GM21423 (cell line): ENCODE data around the gene ZNF423.

Experiments
- ATAC-seq: cut with Tn5 transposase; IDR thresholded peaks from one replicate; pipeline ENCODE4 v1.9.1; 2021; ENCODE audit warnings: mild to moderate bottlenecking, moderate library complexity; ENCODE audit not compliant: unreplicated experiment

The ZNF423 gene

DNA sequence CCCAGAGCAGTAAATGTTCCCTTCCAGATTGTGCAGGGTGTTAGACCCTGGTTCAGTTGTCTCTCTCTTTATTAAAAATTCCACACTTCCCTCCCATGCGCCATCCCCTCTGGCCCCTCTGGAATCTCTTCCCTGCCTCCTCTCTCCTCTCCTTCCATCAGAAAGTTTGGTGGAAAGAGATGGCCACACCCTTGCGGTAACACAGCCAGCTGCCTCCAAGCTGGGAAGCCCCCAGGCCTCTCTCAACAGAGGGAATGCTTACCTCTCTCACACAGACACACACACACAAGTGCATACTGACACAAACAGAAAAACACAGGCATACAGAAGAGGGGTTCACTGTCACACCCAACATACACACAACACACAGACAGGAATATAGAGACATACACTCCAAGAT, 261.8 kb downstream of the ZNF423 start:
- ATAC-seq: no peak

DNA sequence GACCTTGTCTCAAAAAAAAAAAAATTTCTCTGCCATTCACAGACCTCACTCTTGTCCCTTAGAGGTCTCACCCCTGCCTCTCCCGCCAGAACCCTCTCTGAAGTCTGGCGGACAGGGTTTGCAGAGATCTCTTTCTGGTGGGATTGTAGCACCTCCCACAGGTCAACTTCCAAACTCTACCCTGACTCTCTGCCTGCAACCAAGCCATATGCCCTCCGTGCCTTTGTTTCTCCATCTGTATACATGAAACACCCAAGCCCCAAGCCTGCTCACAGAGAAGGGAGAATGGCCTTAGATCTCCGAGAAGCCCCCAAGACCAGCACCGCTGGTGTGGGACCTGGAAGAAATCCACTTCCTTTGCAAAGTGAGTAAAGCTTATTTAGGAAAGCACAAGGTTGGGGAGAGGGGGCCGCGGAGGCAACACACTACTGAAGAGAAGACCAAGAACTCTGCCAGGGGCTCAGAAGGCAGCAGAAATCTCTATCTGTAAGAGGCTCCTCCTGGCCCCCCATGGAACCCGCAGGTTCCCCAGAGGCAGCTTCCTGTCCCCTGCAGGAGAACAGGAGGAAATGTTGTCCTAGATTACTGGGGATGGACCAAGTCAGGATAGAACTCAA, 262.4 kb downstream of the ZNF423 start:
- no peak for ATAC-seq

DNA sequence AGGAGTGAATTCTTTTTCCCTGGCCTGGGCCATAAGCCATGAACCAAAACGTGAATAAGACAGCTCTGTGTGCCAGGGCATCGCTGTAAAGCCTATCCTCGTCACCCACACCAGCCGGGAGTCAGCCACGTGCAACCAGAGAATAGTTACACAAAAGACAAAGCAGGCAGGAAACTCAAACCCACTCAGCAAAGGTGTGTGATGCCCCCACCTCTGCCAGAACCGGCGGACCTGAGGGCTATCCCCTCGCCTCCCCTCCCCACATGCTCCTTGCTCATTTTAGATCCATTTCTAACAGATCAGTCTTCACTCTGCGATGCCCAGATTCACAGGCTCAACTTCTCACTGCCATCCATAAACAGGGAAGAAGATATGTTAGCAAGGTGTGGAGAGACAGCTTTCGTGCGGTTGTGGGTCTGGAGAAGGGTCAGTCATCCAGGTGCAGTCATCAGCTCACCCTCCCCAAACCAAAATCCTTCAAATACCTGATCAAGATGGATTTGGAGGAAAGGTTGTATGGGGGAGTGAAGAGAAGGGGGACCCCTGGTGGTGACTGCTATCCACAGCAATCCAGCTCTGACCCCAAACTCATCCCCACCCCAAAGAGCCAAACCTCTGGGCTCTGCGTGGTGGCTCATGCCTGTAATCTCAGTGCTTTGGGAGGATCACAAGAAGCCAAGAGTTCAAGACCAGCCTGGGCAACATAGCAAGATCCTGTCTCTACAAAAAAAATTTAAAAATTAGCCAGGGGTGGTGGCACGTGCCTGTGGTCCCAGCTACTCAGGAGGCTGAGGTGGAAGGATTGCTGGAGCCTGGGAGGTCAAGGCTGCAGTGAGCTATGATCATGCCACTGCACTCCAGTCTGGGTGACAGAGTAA, 263.1 kb downstream of the ZNF423 start:
- ATAC-seq: no peak

DNA sequence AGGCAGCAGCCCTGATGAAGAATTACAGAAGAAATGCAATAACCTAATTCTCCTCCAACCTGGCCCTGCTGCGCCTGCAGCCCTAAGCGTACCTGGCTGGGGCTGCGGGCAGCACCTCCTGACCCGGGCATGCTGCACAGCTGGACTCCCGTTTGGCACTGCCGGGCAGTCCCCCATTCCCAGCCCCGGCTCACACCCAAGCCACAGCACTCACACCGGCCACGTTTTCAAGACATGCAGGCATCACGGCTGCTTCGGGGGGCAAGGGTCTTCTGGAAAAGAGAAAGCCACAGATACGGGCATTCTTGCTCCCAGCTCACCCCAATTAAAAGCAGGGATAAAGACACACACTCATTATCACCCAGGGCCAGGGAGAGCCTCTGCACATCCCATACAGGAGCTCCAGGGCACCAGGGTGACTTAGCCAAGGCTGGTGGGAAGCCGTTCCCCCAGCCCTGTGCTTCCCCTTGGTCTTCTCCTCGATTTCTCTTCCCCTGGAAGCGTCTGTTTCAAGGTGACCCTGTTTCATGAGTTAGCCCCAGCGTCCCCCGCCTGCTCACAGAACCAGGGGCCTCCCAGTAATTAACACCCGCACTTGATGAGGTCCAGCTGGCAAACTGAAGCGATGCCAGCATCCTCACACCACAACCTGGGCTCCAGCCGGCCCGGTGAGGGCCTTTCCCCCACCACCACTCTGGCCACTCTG, 265.6 kb downstream of the ZNF423 start:
- no peak for ATAC-seq

DNA sequence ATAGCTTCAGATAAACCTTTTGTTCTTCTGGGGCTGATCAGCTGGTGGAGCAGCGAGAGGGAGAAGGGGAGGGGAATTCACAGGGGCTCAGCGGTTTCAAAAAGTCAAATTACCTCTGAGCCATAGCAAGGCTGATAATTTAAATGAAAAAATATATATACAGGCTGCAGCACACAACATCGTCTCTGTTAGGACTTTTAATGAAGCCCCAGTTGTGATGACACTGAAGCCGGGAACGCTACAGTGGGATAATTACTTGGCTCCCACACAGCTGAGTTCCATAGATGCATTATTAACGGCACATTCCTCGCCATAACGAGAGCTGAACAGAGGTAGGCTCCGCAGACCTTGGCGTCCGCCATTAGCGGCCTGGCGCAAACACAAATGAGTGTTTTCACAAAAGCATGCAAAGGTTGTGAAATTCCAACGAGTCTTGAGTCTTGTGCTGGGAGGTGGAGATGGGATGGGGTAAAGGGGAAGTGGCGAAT, 266.3 kb downstream of the ZNF423 start:
- ATAC-seq: no peak

GRCh38 chr16:49588729-49589384, 267.1 kb downstream of the ZNF423 start:
- ATAC-seq: no peak

GRCh38 chr16:49588026-49588425, 267.9 kb downstream of the ZNF423 start:
- no peak for ATAC-seq

GRCh38 chr16:49587511-49587910, 268.4 kb downstream of the ZNF423 start:
- ATAC-seq: no peak

- no peak for ATAC-seq
These were observed 269.2 kb downstream of the ZNF423 start for GRCh38 chr16:49586466-49587450.

DNA sequence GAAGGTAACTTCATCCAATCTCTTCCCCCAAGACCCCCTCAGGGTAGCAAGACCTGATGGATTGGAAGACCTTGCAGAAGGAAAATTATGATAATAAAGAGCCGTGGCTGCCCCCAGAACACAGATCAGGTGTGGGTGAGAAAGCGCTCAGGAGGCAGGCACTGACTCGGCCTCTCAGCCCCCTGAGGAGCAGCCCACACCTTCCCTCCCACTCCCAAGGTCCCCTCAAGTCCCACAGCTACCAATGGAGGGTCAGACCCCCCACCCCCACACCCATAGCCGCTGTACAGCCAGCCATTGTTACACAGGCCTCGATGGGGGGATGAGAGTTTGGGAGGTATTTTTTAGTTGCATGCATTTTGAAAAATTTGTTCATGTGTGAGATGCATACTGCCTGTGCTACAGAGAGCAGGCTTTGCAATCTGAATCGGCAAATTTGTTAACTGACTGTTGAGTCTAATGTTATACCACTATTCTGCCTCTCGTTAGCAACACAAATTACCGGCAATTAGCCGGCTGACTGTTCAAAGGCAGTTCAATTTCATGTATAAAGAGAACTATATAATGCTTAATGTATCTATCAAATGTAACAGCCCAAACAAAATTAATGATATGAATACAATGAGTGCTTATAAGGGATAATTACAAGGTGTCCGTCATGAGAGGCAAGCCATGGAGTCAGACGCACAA, 270.6 kb downstream of the ZNF423 start:
- no peak for ATAC-seq

GRCh38 chr16:49583911-49584310, 272.0 kb downstream of the ZNF423 start:
- no peak for ATAC-seq

GRCh38 chr16:49581630-49582298, 274.1 kb downstream of the ZNF423 start:
- ATAC-seq: no peak

- no peak for ATAC-seq
These were observed 275.1 kb downstream of the ZNF423 start for GRCh38 chr16:49580751-49581303.

DNA sequence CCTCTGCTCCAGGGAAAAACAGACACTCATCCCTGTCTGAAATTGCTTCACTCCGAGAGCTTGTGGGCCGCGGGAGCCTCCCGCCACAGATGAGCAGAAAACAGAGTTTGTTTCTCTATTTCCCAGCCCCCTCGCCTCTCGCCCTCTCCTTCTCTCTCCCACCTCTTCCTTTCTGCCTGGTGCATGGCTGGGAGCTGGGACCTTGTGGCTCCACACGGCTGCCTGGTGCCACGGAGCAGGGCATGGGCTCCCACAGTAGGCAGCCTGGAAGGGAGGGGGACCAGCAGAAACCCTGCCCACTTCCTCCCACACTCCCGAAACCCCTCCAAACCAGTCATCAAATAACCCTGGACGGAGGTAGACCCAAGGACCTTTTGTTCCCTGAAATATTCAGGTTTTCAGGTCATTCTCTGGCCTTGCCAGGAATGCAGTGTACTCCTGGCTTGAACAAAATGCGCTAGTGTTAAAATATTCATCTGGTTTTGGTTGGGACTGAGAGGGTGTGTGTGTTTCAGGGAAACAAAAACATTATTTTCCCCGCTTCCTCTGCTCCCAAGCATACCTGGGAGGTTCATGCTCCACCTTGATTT, 277.4 kb downstream of the ZNF423 start:
- ATAC-seq: no peak

DNA sequence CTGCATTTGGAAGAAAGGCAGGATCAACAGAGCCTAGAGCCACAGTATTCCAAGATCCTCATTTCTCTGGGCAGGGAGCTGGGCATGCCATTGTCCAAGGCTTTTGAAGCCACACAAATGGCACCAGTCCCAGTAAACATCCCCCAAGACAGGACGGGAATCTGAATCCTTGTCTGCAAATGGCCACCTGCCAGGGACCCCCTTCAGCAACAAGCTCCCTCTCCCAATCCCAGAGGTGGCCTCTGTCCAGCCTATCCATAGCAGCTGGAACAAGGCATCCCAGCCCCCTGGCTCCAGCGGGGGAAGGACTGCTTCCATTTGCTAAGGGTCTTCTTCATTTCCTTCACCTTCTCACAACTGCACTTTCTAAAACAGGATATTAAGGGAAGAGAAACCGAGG, 277.9 kb downstream of the ZNF423 start:
- no peak for ATAC-seq

- ATAC-seq: no peak
These were observed 279.0 kb downstream of the ZNF423 start for GRCh38 chr16:49576941-49577340.

GRCh38 chr16:49576173-49576494, 279.8 kb downstream of the ZNF423 start:
- no peak for ATAC-seq
